BE2C (cell line): ENCODE measurements around the gene RGS6.
A peak's percentile ranks its signal among the peaks of the same experiment; 100 is the strongest.

ENCODE experiments used
- DNase-seq: peaks from one replicate; pipeline ENCODE4 v3.0.0-alpha.2; 2020
- H3K27me3 ChIP-seq: fragments of 250-450 bp; sonication (Bioruptor Pico); 2 replicates; pipeline ENCODE4 v1.5.1; 2020; ENCODE audit warnings: mild to moderate bottlenecking
- H3K36me3 ChIP-seq: fragments of 250-450 bp; sonication (Bioruptor Pico); 2 replicates; pipeline ENCODE4 v1.5.1; 2020; ENCODE audit warnings: mild to moderate bottlenecking
- H3K4me1 ChIP-seq: fragments of 250-450 bp; sonication (Bioruptor Pico); 2 replicates; pipeline ENCODE4 v1.5.1; 2020
- H3K4me3 ChIP-seq: 2 replicates; pipeline ENCODE4 v1.5.1; 2011; ENCODE audit warnings: low read depth, low read length
- H3K9me3 ChIP-seq: fragments of 250-450 bp; sonication (Bioruptor Pico); 2 replicates; pipeline ENCODE4 v1.5.1; 2020
- TF ChIP-seq, protein P1 (sequence below): IDR thresholded peaks from 2 replicates; pipeline ENCODE4 v1.5.1; 2012; ENCODE audit warnings: mild to moderate bottlenecking, low read depth, low read length

Gene RGS6

DNA sequence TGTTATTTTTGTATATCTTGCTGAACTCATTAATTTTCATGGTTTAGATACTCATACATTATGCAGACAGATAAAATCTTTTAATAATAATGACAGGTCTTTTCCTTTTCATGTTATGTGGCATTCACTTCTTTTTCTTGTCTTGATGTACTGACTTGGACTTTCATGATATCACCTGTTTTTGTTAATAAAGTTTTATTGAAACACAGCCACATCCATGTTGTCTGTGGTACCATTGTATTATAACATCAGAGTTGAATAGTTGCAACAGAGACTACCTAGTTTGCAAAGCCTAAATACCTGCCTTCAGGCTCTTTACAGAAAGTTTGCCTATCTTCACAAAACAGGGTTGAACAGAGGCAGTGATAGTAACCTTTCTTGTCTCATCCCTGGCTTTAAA lies 85.1 kb downstream of the RGS6 start:
- no peaks in the 10 kb centered on the region; the same call in 1 of the 2 replicates for H3K27me3 ChIP-seq
- H3K4me1 ChIP-seq: no peaks in the 10 kb centered on the region
- H3K36me3 ChIP-seq: no peaks in the 10 kb centered on the region
- TF ChIP-seq, protein P1, sequence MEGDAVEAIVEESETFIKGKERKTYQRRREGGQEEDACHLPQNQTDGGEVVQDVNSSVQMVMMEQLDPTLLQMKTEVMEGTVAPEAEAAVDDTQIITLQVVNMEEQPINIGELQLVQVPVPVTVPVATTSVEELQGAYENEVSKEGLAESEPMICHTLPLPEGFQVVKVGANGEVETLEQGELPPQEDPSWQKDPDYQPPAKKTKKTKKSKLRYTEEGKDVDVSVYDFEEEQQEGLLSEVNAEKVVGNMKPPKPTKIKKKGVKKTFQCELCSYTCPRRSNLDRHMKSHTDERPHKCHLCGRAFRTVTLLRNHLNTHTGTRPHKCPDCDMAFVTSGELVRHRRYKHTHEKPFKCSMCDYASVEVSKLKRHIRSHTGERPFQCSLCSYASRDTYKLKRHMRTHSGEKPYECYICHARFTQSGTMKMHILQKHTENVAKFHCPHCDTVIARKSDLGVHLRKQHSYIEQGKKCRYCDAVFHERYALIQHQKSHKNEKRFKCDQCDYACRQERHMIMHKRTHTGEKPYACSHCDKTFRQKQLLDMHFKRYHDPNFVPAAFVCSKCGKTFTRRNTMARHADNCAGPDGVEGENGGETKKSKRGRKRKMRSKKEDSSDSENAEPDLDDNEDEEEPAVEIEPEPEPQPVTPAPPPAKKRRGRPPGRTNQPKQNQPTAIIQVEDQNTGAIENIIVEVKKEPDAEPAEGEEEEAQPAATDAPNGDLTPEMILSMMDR: no peak
- no peak for DNase-seq
- no peak overlapping the region for H3K4me3 ChIP-seq
- H3K9me3 ChIP-seq: no peaks in the 10 kb centered on the region

DNA sequence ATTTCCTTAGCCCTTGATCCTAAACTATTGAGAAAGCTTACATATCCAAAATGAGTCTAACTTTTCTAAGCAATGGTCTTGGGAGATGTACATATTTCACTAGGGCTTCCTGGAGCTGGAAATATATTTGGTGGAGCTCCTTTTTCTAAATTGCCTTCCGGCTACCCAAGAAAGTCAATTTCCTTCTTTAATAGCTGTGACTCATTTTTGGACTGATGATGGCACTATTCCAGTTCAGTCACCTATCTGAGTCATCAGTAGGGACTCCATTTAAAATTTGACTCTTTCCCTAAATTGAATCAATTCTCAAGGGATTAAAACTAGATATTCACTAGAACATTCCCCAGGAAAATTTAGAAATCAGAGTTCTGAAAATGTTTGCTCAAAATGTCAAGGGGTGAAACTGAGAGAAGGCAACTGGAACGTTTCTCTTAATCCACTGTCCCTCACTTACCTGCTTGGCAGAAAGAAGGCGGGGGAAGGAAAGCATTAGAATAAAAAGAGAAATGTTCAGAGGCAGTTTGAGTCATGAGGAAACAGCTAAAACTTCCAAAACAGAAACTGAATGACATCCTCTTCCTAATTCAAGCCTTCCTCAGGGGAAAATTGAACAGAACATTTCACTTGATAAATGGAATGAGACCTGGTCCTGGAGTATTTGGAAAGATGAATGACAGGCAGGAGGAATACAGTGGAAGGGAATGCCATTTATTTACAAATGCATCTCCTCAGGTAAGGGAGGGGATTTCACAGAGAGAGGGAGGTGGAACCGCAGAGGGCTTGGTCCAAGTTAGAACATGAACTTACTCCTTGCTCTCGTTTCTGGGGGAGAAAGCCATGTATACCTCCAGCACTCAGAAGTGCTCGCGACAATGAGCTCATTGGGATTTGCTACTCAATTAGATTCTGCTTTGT lies 91.2 kb downstream of the RGS6 start:
- Histone ChIP-seq H3K36me3 (no peaks in the 10 kb centered on the region), H3K4me1 (no peaks in the 10 kb centered on the region), H3K4me3 (no peak overlapping the region), H3K27me3 (no peaks in the 10 kb centered on the region), H3K9me3 (no peaks in the 10 kb centered on the region)
- DNase-seq: no peak
- TF ChIP-seq, protein P1: no peak

DNA sequence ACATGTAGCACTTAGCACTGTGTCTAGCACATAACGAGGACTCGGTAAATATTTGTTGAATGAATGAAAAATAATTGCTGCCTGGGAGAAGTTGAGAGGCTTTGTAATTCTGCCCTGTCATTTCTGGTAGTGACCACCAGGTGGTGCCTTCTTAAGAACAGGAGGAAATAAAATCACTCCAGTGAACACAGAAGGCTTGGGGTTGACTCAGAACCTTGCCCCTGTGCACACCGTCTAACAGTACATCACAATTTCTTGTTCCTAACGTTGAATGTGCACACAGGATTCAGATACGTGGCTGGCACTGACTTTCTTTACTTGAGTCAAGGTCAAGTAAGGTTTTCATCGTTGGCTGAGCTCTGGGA lies 91.8 kb downstream of the RGS6 start:
- Histone ChIP-seq H3K9me3 (no peaks in the 10 kb centered on the region), H3K27me3 (no peaks in the 10 kb centered on the region), H3K36me3 (no peaks in the 10 kb centered on the region), H3K4me3 (no peak overlapping the region), H3K4me1 (no peaks in the 10 kb centered on the region)
- TF ChIP-seq, protein P1: peak; percentile 70
- peak; percentile 23 for DNase-seq

DNA sequence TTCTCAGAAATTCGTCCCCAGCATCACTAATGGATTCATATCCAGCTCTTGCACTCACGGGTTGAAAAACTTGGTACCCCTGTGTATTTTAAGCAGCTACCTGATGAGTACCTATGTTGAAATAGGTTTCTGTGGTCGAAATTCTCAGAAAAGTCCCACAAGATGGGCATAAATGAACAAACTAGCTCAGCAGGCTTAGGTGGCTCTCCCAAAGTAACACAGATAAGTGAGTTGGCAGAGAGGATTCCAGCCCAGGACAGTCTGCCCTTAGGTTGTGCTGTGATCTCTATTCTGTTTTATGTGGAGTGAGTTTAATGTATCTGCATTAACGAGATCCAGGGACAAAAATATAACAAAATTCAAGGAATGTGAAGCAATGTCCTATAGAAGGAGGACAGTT lies 92.3 kb downstream of the RGS6 start:
- Histone ChIP-seq H3K9me3 (no peaks in the 10 kb centered on the region), H3K36me3 (no peaks in the 10 kb centered on the region), H3K4me1 (no peaks in the 10 kb centered on the region), H3K27me3 (no peaks in the 10 kb centered on the region), H3K4me3 (no peak overlapping the region)
- DNase-seq: no peak
- TF ChIP-seq, protein P1: no peak

DNA sequence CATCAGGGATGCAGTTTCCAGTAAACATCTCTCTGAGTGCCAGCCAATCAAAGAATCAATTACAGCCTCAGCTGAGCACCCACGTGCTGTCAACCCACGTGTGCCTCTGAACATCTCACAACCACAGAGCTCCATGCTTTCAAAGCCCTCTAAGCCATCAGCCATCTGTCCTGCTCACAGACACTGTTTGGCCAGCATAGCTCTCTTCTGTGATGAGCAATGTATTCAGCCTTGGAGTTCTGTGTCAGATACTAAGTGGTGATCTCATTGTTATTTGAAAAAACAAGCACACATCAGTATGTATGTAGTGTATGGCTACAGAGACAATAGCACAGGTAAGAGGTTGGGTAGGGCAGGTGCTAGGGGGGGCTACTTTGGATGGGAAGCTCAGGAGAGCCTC lies 94.3 kb downstream of the RGS6 start:
- no peaks in the 10 kb centered on the region for H3K9me3 ChIP-seq

DNA sequence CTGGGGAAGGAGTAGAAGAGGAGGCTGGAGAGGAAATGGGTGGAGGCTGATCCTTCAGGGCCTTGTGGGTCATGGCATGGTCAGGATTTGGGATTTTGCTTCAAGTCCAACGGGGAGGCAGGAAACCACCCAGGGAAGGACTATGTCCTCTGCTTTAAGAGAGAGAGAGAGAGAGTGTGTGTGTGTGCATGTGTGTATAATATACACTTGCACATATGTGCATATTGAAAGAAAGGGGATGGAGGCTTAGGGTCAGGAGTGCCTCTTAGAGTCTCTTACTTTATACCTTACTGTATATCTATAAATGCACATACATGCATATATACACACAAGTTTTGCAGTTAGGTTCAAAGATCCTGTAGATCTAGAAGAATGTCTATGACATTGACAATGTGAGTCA lies 94.8 kb downstream of the RGS6 start:
- H3K27me3 ChIP-seq: no peaks in the 10 kb centered on the region
- TF ChIP-seq, protein P1: no peak
- H3K4me1 ChIP-seq: no peaks in the 10 kb centered on the region
- DNase-seq: no peak
- no peaks in the 10 kb centered on the region for H3K36me3 ChIP-seq
- H3K4me3 ChIP-seq: no peak overlapping the region
- H3K9me3 ChIP-seq: no peaks in the 10 kb centered on the region

More for the DNA sequence above, 94.3 kb downstream of the RGS6 start:
- Histone ChIP-seq H3K4me3 (no peak overlapping the region), H3K4me1 (no peaks in the 10 kb centered on the region), H3K36me3 (no peaks in the 10 kb centered on the region), H3K27me3 (no peaks in the 10 kb centered on the region)
- TF ChIP-seq, protein P1: no peak
- DNase-seq: no peak
